Stimulated activated CD4-positive, alpha-beta T cell treated with anti-CD3 and anti-CD28 coated beads, Interleukin-2, amount 100 ng/mL, for 4 hours (primary cell): ENCODE measurements around the gene HPCAL1.

ENCODE experiments used
- DNase-seq: peaks from one replicate; pipeline ENCODE4 v3.0.0-alpha.2; 2020; ENCODE audit warnings: low read depth

The HPCAL1 gene

DNA sequence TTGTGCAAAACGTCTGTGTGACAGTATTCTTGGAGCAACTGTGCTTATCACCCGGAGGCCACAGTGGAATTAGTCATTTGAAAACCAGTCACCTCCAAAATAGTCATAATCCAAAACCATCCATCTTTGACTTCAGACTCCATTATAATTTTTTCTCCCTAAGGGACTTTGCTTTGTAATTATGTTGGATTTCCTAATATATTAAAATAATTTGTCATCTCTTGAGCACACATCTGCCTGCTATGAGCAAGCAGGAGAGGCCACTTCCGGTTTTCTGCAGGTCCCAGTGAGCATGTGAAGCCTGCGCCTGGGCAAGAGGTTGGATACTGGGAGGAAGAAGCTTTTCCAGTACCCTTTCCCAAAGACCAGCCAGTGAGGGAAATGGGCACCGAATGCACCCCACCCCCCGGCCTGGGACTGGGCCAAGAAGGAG lies 87.7 kb downstream of the HPCAL1 start:
- DNase-seq, result no peak

DNA sequence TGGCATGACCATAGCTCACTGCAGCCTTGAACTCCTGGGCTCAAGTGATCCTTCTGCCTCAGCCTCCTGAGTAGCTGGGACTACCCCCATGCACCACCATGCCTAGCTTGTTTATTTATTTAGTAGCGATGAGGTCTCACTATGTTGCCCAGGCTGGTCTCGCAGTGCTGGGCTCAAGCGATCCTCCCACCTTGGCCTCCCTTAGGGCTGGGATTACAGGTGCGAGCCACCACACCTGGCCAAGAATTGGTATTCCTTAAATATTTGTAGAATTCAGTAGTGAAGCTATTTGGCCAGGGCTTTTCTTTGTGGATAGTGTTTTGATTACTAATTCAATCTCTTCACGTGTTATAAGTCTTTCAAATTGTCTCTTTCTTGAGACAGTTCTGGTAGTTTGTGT lies 89.4 kb downstream of the HPCAL1 start:
- no peak for DNase-seq

DNA sequence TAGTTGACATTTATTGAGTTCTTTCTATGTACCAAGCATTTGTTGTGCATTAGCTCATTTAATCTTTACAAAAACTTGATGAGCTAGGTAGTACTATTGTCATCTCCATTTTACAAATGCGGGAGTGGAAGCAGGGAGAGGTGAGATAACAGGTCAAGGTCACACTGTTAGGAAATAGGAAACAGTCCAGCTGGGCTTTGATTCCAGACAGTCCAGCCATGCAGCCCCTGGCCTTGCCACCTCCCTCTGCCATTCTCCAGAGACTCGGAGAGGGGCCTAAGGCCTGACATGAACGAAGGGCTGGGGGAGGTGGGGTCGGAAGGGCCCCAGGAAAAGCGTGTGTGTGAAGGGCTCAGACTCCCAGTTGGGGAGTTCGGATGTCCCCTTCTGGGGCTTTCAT lies 89.8 kb downstream of the HPCAL1 start:
- DNase-seq, result no peak

DNA sequence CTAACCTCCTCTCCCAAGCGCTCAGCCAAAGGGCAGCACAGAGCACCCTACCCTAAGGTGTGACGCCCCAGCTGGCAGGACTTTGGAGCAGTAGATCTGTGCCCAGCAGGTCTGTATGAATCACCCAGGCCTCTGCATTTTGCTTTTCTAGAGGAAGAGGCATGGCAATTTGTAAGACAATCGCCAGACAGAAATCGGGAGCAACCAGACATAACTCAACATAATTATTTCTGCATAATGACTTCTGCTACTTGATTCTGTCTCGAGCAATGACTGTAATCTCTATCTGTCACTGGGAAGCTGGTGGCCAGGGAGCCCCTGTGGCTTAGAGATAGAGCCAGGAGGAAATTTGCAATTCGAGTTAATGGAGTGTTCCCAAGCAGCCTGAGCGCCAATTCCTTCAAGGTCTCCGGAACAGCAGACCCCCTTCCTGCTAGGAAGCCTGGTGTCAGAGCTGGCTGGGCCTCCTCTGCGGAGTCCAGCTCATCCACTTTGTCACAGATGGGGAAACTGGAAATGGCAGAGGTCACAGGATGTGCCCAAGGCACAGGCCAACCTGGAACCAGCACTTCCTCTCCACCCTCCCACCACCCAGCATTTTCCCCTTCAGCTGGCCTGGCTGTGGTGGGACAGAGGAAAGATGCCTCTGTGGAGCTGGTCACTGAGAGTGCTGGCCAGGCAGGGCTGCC lies 90.4 kb downstream of the HPCAL1 start:
- DNase-seq, result no peak

DNA sequence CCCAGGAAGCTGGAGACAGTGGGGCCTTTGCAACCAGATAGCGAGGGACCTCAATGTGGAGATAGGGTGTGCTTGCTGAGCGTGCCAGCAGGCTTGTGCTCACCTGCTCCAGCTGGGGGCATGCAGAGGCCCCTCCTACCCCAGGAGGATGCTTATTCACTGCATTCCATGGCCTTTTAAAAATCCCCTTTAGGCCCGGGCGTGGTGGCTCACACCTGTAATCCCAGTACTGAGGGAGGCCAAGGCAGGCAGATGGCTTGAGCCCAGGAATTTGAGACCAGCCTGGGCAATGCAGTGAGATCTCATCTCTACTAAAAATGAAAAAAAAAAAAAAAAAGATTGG lies 90.9 kb downstream of the HPCAL1 start:
- no peak for DNase-seq

DNA sequence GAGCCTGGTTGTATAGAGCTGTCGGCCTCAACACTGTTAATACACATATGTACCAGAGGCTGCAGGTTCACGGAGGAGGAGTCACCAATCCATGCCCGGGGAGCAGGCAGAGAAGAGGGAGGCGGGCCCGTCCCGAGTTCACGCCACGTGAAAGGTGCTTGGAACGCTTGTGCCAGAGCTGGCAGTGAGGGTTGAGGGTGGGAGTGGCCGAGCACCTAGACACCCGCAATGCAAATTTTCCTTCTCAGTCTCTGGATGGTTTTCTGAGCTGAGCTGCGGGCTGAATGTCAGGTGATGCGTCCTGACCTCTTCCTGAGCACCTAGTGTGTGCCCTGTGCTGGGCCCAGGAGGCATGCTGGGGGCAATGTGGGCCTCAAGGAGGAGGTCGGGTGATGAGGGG lies 93.2 kb downstream of the HPCAL1 start:
- DNase-seq, result no peak

DNA sequence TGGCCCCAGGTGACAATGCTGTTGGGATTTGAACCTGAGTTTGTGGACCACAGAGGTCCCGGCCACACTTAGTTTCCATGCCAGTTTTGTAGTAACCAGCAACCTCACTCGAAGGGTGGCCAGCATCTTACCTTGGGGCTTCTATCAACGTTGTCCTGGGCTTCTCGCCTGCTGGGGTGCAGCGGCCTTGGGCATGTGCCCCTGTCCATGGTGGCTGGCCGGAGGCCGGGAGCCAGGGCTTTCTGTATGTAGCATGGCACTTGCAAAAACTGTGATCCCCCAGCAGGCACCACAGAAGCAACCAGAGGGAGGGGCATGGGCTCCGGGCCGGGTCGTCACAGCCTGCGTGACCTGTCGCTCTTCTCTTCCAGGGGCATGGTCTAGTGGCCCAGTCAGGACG lies 93.8 kb downstream of the HPCAL1 start:
- DNase-seq, result no peak

DNA sequence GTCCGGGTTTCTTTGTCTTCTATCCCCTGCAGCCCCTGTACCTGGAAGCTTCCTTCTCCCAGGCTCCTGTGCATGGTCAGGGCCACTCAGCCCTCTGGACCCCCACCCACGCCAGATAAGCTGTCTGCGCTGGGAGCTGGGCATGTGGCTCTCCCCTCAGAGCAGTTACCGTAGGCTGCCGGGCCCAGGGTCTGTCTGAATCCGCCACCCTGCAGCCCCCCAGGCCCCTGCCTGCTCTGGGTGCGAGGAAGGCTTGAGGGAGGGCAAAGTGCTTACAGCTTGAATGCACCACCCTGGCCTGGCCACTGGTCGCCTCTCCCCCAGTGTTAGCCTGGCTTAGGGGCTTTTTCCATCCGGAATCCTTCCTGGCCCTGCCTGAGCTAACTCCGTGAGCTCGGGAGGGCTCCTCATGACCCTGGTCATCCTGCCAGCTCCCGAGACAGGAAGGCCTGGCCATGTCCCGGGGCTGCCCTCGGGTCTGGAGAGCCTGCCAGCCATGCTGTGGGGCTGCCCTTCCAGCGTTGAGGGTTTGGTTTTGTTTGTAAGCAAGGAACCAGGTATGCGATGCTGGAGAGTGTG lies 94.7 kb downstream of the HPCAL1 start:
- no peak for DNase-seq

DNA sequence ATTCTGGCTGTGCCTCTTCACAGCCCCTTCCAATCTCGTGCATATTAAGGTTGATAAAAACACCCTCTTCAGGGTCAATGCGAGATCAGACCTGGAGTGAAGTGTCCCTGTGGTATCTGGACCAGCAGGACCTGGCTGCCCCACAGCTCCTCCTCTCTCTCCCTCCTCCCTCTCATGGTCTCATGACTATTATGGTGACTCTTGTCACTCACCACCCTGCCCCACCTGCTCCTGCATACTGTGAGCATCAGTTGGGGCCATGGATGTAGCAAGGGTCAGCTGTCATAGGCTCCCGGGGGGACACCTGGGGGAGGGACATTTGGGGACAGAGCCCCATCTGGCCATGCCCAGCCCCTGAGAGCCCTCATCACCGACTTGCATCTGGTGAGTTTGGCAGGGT lies 95.2 kb downstream of the HPCAL1 start:
- no peak for DNase-seq

DNA sequence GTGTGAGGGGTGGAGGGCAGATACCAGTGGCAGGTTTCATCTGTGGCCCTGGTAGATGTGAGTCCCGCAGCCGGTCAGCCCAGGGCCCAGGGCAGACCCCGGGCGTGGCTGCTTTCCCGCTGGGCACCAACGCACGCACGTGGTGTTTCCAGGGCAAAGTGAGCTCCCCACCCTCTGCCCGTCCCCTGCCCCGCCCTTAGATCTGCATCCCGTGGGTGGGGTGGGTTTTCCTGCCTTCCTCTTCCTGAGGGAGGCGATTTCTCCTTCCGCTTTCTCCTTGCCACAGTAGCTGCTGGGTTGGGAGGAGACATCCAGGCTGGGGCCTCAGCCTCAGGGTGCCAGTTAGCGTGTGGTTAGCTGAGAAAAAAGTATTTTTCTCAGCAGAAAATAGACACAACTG lies 95.8 kb downstream of the HPCAL1 start:
- DNase-seq, result no peak

DNA sequence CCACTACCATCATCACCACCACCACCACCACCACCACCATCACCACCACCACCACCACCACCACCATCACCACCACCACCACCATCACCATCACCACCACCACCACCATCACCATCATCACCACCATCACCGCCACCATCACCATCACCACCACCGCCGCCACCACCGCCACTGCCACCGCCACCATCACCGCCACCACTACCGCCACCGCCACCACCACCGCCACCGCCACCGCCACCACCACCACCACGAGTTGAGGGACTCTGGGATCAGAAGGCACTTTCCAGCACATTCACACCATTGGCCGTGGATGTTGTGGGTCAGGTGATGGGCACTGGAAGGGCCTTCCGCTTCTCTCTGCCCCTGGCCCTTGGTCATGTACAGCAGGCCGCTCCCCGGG lies 96.7 kb downstream of the HPCAL1 start:
- no peak for DNase-seq

DNA sequence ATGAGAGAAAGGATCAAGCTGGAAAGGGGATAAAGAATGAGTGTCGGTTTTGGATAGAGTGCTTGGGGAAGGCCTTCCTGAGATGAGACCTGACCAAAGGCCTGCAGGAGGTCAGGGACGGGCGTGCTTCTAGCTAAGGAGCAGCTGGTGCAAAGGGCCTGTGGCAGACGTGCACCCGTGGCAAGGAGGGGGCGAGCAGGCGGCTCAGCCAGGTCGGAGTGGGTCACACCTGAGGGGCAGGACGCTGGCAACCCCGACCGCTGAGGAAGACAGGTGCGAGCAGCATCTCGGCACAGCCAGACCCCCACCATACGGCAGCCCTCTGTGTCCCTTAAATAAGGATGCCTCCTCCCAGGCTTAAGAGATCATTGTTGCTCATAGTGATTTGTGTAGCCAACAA lies 97.3 kb downstream of the HPCAL1 start:
- DNase-seq, result no peak

DNA sequence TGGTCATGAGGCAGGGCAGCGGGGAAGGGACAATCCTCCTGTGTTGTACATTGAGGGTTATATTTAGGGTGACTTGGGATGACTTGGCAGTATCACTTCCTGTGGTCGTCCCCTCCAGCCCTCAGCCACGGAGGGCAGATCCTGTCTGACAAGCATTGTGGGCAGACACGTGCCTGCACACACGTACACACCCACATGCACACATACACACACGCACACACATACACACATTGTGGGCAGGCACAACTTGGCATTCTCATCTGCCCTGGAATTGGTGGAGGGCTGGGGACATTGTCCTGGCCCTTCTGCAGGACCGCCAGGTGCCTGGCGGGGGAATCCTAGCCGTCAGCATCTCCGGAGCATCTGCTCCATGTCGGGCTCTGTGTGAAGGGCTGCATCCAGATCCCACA lies 97.9 kb downstream of the HPCAL1 start:
- no peak for DNase-seq

DNA sequence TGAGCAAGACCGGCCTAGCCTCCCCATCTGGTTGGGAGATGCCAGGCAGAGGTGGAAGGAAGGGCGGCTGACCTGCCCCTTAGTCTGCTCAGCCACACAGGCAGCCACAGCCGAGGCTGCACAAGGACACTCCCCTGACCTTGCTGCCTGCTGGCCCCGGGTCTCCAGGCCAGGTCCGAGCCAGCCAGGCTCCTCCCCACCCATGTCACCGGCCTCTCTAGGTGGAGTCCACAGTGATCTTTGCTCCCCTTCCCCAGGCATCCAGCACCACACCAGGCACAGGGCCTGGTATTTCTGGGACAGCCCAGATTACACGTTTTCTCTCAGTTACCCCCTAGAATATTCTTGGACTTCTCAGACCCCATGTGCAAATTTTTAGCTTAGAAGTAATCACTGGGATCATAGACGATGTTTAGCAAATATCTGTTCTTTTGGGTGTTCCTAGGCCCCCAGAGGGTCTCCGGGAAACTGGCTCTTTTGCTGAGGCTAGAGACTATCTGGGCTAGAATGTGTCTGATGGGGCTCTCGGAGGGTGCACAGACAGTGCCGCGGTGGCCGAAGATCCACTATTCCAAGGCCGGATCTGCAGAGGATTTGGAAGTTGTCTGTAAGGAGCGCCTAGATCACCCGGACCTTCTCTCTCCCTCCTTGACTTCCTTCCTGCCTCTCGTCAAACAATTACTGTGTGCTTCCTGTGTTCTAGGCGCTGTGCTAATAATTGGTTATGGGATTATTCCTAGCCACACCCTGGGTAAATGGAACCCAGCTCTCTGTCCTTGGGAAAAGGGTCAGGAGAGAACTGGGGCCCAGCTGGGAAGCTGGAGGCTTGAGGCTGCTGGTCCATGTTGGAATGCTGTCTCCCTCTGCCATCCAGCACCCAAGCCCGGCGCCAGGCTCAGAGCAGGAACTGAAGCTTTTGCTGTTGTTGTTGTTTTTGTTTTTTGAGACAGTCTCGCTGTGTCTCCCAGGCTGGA lies 98.6 kb downstream of the HPCAL1 start:
- DNase-seq, result no peak

DNA sequence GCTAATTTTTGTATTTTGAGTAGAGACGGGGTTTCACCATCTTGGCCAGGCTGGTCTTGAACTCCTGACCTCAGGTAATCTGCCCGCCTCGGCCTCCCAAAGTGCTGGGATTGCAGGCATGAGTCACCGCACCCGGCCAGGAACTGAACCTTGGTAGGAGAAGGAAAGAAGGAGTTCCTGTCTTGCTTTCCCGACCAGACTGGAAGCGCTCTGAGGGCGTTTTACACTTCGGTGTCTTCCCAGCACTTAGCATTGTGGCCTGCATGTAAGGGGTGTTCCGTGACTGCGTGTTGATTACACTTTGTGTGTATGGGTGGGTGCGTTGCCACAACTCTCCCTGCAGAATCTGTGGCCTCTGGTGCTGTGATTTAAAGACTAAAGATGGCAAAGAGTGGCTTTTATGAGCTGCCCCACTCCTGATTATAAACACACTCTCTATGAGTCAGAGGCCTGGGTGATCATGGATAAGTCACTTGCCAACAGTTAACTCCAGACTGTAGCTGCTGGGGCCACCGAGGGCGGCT lies 99.4 kb downstream of the HPCAL1 start:
- DNase-seq, result no peak

DNA sequence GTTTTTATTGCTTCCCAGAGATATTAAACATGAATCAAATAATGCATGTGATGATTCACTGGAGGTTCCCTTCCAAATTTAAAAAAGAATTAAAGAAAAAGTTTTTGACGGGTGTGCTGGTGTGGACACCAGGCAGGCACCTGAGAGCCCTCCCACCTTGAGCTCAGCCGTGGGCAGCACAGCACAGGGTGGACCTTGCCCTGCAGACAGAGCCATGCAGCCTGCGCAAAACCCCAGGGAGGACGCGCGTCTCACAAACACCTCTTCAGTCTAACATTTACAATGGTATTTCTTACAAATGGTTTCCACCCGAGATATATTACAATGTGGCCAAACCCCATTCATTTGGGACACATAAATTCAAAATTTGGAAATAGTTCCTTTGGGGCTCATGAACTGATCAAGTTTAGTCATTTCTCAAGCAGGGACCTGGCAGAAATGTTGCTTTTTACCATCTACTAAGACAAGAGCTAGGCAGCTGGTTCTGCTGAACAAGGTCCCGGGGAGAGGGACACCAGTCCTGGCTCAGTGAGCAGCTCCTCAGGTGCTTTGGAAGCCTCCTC lies 100.0 kb downstream of the HPCAL1 start:
- no peak for DNase-seq

DNA sequence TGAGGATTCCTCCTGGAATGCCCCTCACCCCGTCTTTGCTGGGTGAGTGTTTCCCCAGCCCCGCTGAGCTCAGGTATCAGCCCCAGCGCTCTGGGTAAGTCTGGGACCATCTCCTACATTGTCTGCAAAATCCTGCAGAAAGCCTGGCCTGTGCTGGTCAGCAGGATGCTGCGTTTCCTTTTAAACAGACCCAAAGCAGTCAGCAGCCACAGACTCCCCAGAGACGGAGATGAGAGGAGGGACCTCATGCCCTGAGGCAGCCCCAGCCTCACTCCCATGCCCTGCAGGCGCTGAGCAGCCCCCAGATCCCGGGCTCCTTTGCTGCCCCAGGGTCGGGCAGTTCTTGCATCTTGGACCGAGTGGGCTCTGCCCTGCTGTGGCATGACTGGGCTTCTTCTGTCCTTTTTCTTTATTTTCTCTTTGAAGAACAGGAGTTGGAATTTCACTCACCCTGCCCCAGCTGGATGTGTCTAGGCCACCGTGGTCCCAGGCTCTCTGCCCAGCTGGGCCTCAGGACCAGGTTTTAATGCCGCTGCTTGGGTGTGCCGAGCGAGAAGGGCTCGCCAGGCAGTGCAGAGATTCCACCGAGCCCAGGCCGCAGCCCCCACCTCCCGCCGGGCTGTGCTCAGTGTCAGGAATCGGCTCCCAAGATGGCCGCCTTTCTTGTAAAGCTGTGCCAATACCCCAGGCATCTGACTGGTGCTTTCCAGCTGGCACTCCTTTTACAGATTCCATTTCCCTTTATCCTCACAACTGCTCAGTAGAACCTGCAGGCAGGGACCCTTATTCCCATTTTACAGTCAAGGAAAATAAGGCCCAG lies 101.8 kb downstream of the HPCAL1 start:
- no peak for DNase-seq

DNA sequence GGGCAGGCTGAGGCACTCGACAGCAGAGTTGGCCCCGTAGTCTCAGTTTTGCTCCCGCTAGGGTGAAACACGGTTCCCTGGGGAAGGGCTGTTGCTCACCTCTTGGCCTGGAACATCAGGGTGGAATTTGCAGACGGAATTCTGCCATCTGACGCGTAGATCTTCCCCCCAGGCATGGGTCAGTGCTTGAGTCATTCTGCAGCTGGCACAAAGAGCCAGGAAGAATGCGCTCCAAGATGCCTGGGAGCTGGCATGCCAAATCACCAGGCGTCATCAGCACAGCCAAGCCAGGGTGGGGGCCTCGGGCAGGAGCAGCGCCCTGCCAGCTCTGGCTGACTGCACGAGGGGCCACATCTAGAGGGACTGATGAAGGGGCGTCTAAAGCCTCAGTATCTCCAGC lies 102.7 kb downstream of the HPCAL1 start:
- no peak for DNase-seq

DNA sequence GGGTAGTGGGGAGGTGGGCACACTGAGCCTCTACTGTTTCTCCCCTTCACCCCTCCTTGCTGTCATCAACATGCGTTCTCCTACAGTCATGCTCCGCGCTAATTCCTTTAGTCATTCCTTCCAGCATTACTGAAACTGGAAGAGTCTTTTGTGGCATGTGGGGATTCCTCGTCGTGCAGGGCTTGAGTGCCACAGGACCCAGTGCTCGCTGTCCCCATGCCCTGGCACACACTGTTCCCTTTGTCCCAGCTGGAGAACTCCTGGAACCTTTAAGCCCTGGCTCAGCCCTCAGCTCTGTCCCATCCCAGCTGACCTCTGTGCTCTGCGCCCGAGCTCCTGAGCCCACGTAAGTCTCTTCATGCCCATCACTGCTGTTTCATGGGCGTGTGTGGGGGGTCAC lies 103.3 kb downstream of the HPCAL1 start:
- no peak for DNase-seq

DNA sequence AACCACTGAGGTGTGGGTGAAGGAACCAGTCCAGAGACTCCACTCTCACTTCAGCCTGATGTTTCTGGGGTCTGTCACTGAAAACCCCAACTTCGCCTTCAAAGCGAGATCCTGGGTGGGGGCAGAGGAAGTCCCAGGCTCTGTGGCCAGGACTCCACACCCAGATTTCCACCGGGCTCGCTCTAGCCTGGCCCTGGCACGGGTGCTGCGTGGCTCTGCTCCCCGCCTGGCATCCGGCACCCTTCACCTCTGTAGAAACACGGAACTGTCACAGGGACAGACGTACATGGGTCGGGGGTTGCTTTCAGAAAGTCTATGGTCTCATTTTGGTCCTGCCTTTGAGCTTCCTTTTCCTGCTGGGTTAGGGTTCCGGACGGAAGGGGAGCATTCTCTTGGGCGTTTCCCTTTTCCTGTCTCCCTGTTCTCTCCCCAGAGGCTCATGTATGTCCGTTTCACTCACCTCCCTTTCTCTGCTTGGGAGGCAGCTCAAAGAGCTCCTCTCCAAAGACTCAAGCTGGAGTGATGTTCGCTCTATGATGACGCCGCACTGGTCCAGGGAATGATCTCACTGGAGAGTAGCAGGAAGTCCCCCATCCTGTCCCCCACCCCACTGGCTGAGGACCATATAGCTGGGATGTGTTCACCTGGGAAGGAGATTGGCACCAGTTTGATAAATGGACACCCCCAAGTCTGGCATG lies 103.9 kb downstream of the HPCAL1 start:
- no peak for DNase-seq

DNA sequence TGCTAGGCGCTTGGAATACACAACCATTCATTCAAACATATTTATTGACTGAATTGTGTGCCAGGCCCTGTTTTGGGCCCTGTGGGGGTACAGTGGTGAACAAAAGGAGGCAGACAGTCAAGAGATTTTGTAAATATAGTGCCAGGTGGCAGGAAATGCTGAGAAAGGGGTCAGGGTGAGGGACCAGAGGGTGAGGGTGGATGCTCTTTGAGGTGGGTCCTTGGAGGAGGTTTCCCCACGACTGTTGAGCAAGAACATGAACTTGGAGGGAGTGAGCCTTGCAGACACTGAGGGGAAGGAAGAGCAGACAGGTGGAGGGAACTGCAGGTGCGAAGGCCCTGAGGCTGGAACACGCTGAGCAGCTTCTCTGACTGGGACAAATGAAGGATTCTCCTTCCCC lies 104.7 kb downstream of the HPCAL1 start:
- DNase-seq, result no peak
